ENCODE measurements around the gene SUDS3. TPM values are rescaled to one million over a fixed set of nuclear protein-coding genes. Genes with fewer than 3 reads are reported as not detected.

Gene SUDS3, protein sequence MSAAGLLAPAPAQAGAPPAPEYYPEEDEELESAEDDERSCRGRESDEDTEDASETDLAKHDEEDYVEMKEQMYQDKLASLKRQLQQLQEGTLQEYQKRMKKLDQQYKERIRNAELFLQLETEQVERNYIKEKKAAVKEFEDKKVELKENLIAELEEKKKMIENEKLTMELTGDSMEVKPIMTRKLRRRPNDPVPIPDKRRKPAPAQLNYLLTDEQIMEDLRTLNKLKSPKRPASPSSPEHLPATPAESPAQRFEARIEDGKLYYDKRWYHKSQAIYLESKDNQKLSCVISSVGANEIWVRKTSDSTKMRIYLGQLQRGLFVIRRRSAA
- total RNA-seq (2022; extraction: Qiagen RNA extraction; ENCODE audit: low read depth), result 14.1 to 19.2 TPM (median 18.0 TPM) in 5 replicates

DNA sequence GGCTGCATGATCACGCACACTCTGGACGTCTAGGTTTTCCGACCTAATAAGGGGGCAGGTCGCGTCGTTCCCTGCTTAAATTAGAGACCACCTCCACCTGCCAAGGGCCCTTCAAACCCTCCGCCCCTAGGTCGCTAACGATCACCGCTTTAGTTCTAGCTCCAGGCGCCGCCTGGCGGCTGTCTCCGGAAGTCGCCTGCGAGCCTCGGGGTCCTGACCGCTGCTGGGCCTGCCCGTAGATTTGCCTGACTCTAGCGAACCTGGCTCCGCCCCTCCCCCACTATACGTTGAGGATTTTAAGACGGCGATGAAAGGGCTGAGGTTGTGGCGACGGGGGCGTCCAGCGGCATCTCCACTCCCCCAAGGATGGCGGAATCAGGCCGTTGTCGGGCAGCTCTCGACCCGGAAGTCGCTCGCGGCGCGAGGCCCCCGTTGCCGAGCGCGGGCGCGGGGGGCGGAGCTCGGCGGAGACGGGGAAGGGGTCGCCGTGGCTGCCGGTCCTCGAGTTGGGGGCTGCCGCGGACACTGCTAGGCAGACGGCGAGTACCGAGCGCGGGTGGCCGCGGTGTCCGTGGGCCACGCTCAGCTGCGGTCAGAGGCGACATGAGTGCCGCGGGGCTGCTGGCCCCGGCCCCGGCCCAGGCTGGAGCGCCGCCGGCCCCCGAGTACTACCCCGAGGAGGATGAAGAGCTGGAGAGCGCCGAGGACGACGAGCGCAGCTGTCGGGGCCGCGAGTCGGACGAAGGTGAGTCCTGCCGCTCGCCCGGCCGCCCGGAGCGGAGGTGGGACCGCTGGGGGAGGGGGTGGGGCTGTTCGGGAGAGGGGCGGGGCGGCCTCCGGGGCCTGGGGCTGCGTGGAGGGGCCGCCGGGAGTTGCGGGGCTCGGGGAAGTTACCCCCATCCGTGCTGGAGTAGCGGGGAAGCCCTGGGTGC is at the start of gene SUDS3:
Gene SUDS3, plus strand, starts transcription at position 467 of the 932 bp plus-strand sequence. Its CDS starts 137 bp downstream, at position 604.

DNA sequence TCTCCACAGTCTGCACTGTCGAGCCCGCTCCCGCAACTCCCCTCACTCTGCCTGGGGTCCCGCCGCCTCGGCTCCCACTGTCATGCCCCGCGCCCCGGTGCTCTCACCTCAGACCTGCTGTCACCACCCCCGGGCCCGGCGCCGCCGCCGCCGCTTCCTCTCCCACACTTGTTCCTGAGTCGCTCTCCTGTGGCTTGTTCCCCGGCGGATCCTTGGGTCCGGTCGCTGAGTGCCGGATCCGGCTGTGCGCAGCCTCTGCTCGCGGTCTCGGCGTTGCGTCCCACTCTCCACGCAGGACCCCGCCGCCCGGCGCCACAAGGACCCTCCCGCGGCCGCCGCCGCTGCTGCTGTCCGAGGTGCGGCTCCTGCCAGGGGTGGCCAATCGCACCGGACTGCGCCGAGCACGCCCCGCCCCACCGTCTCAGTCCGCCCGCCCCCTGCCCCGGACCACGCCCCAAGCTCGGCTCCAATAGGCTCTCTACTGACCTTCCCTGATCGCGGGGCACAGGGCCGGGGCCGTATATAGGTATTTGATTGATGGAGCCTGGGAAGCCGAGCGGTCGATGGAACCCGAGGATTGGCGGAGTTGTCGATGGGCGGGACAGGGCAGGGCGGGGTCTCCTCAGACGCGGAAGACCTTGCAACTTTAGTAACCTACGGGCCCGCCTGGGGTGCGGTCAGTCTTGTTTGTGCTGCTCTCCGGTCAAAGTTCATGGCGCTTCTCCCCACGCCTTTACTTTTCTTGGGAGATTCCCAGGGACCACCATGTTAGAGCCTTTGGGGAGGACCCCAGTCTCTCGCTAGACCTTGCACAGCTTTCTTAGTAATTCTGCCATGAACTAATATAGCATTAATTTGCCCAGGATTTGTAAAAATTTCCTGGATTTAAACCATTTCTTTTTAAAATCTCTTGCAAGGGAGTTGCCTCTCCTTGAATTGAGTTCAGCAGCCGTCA is 3.5 kb upstream of the SUDS3 start, which contains the start of gene TAOK3:
Gene TAOK3, minus strand, starts transcription at position 367 of the 955 bp plus-strand sequence. CDS start 117,340 bp downstream, outside the sequence.

Other genes with a start within 250 kb of the SUDS3 start
- gene PEBP1, start 240.4 kb upstream of the SUDS3 start, total RNA-seq (2022; extraction: Qiagen RNA extraction; ENCODE audit: low read depth), result 237 to 296 TPM (median 267 TPM) in 5 replicates
- 8.1 to 14.3 TPM (median 10.3 TPM) in 5 replicates for gene TAOK3, start 3.6 kb upstream of the SUDS3 start, total RNA-seq (2022; extraction: Qiagen RNA extraction; ENCODE audit: low read depth)

All from A549 treated with DMSO at 1 μM for 4 hours (cell line).